Hepatic stellate cell (primary cell): Measurements from ENCODE around the gene PTPRN2.
"Not testable (repeated sequence)": the region's sequence is repeated elsewhere in the genome, so short reads cannot be mapped to it uniquely, and the experiment has no call there.

Experiments used
- DNase-seq: peaks from one replicate; pipeline ENCODE4 v3.0.0; 2011; ENCODE audit warnings: low spot score

Gene PTPRN2

DNA sequence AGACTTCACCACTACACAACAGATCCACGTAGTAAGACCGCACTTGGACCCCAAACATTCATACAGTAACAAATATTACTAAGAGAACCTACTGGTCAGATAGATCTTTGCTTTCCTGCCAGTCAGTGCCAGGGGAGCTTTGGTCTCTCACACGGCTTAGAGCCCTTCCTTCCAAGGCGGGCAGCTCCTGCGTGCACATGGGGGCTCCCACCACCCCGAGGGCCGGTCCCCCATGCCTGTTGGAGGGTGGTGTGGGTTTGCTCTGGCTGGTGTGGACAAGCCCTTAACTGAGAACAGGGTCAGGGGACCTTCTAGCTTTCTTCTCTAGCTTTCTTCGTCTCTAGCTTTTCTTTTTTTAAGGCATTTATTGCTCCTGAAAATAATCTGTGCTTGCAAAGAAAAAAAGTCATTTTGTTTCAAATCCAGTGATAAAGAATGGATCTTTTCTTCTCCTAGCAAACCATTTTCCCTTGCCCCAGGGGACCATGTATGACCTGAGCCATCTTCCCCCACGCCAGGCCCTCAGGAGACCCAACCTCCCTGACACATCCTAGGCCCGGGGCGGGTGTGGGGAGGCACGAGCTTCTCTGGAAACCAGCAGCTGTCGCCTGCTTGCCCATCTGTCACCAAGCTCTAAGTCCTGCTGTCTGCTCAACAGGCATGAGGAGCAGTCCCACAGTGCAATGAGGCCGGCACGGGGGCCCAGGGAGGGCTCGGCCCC is 591.1 kb downstream of the PTPRN2 start:
- no peak for DNase-seq

- no peak for DNase-seq
Measured at GRCh38 chr7:157995815-157996214, 591.8 kb downstream of the PTPRN2 start.

- no peak for DNase-seq
Measured at GRCh38 chr7:157994319-157994718, 593.3 kb downstream of the PTPRN2 start.

DNA sequence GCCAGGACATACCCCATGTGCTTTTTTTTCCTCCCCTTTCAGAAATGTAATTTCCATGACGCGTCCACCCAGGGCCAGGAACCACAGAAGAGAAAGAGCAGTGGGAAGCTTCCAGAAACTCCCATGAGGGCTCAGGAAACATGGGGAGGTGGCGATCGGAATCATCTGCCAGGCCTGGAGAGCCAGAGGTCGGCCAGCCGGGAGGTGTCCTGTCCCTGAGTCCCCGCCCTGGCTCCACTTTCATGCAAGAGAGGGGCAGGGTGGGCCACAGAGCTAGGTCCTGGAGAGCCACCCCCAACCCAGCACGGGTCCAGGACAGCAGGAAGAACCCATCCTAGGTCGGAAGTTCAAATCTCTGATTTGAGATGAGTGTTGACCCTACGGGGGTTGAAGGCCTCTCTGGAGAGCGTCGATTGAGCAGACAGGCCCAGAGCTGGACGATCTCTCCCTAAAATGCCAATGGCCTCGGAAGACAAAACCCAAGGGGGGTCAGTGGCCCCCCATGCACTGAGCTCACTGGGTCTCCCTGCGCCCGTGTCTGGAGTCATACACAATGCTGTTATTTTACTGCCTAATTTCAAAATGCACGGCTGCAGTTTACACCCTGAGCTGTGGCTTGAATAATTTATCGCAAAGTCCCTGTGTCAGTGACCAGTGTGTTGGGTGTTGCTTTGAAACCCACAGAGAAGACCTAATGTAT is 594.1 kb downstream of the PTPRN2 start:
- no peak for DNase-seq

DNA sequence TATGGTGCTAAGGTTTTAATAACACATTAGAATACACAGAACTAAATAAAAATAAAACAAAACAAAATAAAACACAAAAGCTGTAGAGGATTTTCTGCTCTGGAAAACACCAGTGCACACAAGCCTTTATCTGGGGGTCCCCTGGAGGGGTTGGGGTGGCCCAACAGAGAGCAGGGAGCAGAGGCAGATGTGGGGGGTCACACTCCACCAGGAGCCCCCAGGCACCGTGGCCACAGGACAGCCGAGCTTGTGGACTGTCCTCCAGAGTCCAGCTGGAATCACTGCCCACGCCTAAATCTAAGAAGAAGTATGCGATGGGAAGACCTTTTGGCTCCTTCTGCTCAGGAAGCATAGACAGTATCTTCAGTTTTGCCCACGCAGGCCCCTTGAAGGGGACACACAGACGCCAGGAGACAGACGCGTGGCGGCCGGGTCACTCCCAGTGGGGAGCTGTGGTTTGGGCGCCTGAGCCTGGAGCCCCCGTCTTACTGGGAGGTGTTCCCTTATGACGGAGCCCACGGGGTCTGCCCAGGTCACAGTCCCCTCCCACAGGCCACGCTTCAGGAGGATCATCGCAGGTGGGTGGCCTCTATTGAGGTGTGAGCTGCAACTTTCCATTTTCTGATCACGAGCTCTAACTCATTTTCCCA is 595.0 kb downstream of the PTPRN2 start:
- DNase-seq, result no peak

DNA sequence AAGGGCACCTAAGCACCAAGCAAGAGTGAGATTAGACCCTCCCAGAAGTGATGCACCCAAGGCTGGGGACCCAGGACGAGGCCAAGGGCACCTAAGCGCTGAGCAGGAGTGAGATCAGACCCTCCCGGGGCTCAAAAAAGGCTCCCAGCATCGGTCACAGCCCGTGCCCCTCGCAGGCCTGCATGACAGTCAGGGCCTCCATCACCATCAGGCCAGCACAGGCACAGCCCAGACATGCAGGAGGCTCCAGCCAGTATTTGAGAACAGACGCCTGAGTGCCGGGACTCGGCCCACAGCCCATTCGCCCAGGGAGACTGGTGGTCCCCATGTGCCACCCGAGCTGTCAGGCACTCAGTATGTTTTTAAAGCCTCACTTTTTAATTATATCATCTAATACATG is 595.9 kb downstream of the PTPRN2 start:
- DNase-seq, result no peak

GRCh38 chr7:157991351-157991750 is 596.3 kb downstream of the PTPRN2 start:
- DNase-seq, result no peak

DNA sequence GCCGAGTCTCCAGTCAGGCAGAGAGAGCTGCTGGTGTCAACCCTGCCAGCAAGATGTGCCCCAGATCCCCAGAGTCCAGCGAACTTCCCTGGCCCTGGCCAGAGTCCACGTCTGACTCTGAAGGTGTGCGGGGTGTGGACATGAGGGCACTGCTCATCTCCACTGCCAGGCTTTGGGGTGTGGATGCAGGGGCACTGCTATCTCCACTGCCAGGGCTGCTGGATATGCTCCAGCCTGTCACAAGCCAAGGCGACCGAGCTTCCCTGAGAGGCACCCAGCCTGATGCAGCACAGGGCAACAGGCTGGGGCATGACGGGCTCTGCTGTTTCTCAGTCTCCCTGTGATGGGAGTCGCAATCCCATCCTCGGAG is 596.8 kb downstream of the PTPRN2 start:
- no peak for DNase-seq

DNA sequence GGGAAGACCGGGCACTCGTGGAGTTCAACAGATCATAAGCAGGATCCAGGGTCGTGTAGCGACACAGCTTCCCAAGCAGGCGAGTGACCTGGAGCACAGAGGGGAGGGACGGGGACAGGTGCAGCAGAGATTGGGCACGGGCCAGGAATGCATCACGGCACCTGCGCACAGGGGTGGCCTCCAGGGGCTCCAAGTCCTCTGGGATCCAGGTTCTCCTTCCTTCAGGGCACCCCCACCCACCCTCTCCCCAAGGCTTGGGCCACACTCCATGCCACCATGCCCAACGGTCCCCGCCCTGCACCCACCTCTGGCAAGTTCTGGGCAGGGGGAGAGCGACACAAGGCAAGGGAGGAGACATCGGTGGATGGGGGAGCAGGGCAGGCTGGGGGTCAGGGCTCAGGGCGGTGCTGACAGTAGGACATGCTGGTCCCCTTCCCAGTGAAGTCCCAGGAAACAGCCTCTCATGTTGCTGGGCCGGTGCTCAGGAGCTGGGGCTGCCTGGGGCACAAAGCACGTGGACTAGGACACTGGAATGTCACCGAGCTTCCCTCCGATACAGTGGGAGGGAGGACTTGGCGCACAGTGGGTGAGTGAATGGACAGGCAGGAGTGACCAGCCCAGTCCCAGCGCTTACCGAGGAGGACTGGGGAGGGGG is 597.3 kb downstream of the PTPRN2 start:
- DNase-seq, result no peak

- DNase-seq, result no peak
Measured at GRCh38 chr7:157989589-157989988, 598.0 kb downstream of the PTPRN2 start.

- no peak for DNase-seq
Measured at GRCh38 chr7:157987906-157988305, 599.7 kb downstream of the PTPRN2 start.

- no peak for DNase-seq
Measured at GRCh38 chr7:157986051-157986450, 601.6 kb downstream of the PTPRN2 start.

GRCh38 chr7:157985636-157986035 is 602.0 kb downstream of the PTPRN2 start:
- no peak for DNase-seq

DNA sequence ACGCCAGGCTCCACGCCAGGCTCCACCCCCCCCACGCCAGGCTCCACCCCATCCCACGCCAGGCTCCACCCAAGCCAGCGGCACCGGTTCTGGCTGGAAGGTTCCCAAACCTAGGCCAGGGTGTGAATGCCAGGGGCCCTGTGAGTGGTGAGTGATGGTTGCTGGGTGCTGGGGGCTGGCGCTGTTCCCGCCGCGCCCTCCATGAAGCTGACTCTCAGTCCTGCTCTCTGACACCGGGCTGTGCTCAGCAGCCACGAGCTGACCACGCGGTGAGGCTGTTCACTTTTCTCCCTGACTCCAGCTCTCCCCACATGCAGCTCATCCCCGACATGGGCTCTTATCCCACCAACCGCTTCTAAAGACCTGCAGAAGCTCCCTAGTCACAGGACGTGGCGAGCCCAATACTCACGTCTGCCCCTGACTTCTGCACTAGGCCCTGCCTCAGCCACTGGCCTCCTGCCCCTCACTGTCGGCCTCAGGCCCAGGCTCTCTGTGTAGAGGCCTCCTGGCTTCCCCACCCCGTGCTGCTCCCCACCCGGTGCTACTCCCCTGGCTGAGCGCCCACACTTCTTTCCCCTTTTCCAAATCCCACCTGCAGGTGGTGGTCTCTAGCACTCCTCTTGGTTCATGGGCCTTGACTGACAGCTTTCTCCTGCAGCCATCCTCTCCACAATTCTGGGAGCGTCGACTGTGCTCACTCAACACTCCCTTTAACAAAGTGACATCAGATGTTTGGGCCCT is 603.0 kb downstream of the PTPRN2 start:
- DNase-seq, result no peak

- DNase-seq, result no peak
Measured at GRCh38 chr7:157983502-157984422, 603.9 kb downstream of the PTPRN2 start.

DNA sequence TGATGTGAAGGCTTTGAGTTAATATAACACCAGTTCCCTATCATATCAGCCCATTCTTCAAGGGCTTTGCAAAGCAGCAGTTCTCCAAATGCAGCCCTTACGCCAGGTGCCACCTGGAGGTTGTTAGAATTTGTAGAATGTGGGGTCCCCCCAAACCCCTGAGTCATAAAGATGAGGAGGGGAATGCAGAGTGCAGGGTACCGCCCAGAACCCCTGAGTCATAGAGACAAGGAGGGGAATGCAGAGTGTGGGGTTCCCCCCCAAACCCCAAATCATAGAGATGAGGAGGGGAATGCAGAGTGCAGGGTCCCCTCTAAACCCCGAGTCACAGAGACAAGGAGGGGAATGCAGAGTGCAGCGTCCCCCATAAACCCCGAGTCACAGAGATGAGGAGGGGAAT is 605.8 kb downstream of the PTPRN2 start:
- DNase-seq, result no peak

DNA sequence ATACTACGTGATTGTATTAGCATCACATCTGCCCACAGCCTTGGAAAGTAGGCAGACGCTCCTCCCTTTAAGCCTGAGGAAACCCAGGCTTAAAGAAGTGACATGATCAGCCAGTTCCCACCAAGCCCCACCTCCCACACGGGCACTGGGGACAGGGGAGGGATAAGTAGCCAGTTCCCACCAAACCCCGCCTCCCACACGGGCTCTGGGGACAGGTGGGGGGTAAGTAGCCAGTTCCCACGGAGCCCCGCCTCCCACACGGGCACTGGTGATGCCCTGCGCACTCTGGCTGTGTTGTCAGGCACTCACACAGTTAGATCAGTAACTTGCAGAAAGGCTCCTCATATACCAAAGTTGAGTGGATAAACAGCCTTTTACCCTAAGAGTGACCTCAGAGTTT is 606.8 kb downstream of the PTPRN2 start:
- no peak for DNase-seq

GRCh38 chr7:157980341-157980731 is 607.3 kb downstream of the PTPRN2 start:
- DNase-seq, result not testable (repeated sequence)

- DNase-seq, result no peak
Measured at GRCh38 chr7:157979636-157980340, 607.8 kb downstream of the PTPRN2 start.

- no peak for DNase-seq
Measured at GRCh38 chr7:157978766-157979165, 608.9 kb downstream of the PTPRN2 start.
